ENCODE results near the gene RFLNA. TPM values are rescaled to one million over a fixed set of nuclear protein-coding genes. Genes with fewer than 3 reads are reported as not detected.

Gene RFLNA
- total RNA-seq, 1 experiment from 2014 or later, result 10.6 TPM

GRCh38 chr12:124318278-124319020, 23.6 kb downstream of the RFLNA start:
- Mint-ChIP-seq H3K27ac (peak overlapping the region; percentile 76 to 88 (median 86); a peak in 6 of 7 replicates), H3K4me3 (peak overlapping the region in 1 of 2 experiments; percentile 36; a peak in 2 of 5 replicates), H3K4me1 (peaks cover 40 to 43% of the 10 kb centered on the region in 2 experiments), H3K9me3 (peaks cover 1 to 2% of the 10 kb centered on the region in 2 experiments), H3K36me3 (ENCODE audit: insufficient read depth in 1 of 3, low read depth in 3 of 3) (peaks cover 4 to 21% (median 9%) of the 10 kb centered on the region in 3 experiments), H3K27me3 (ENCODE audit: low read depth) (peaks cover 18% of the 10 kb centered on the region)
- no peaks in the 10 kb centered on the region for H3K23me2 ChIP-seq (ENCODE audit: insufficient read length, low read depth, low read length, poor library complexity, severe bottlenecking)
- H3K27me3 ChIP-seq (ENCODE audit: insufficient read depth, low read length), result no peaks in the 10 kb centered on the region
- H4K20me1 ChIP-seq (ENCODE audit: control insufficient read depth, insufficient read depth, insufficient read length), result no peaks in the 10 kb centered on the region
- no peak overlapping the region for H2BK15ac ChIP-seq (ENCODE audit: low read depth, low read length)
- no peak overlapping the region for H3K18ac ChIP-seq (ENCODE audit: insufficient read length, low read depth, low read length)
- peak; percentile 77 for DNase-seq
- no peak overlapping the region for H3K14ac ChIP-seq (ENCODE audit: insufficient read depth, low read length)
- no peak for TF ChIP-seq CTCF (conservative IDR thresholded peaks at IDR 0.05)
- no peaks in the 10 kb centered on the region for H3K79me1 ChIP-seq (ENCODE audit: insufficient read depth, low read depth, low read length, poor library complexity, severe bottlenecking)
- H3K4me1 ChIP-seq (ENCODE audit: insufficient read depth, low read length), result peaks cover 3% of the 10 kb centered on the region; the same call in 1 of the 2 replicates
- H4K5ac ChIP-seq (ENCODE audit: insufficient read length, low read depth, low read length), result peak overlapping the region; percentile 18
- no peak overlapping the region for H2BK20ac ChIP-seq (ENCODE audit: low read depth, low read length, poor library complexity, severe bottlenecking)
- H2AK5ac ChIP-seq (ENCODE audit: insufficient read length, low read length), result no peak overlapping the region
- WGBS (ENCODE audit: extremely low coverage, insufficient read length, low lambda C conversion rate), result no CpG with 5 or more reads among the region's 25 CpGs
- H3K27ac ChIP-seq (ENCODE audit: insufficient read length, low read depth, low read length), result no peak overlapping the region
- H3K9ac ChIP-seq (ENCODE audit: extremely low read depth, insufficient read length, low read length), result no peak overlapping the region
- H4K91ac ChIP-seq (ENCODE audit: insufficient read length, low read depth, low read length), result no peak overlapping the region
- H2BK120ac ChIP-seq (ENCODE audit: low read depth, low read length, poor library complexity, severe bottlenecking), result no peak overlapping the region
- no peak overlapping the region for H3T11ph ChIP-seq (ENCODE audit: low read length)
- no peak overlapping the region for H3K4me2 ChIP-seq (ENCODE audit: insufficient read depth, insufficient read length, low read length)
- no peak overlapping the region for H2BK12ac ChIP-seq (ENCODE audit: insufficient read length, low read depth, low read length)
- no peaks in the 10 kb centered on the region for H3K79me2 ChIP-seq (ENCODE audit: insufficient read depth, low read length)
- no peak overlapping the region for H3K4ac ChIP-seq (ENCODE audit: low read depth, low read length)
- no peak overlapping the region for H3K23ac ChIP-seq (ENCODE audit: insufficient read length, low read depth, low read length)
- H2AFZ ChIP-seq (ENCODE audit: low read length), result no peak overlapping the region
- H3K56ac ChIP-seq (ENCODE audit: insufficient read length, low read depth, low read length), result no peak overlapping the region
- peaks cover 3% of the 10 kb centered on the region for H3K9me3 ChIP-seq (ENCODE audit: control insufficient read depth, low read depth, low read length)
- no peak overlapping the region for H4K8ac ChIP-seq (replicated peaks; ENCODE audit: insufficient read length, low read depth, low read length)
- H2BK5ac ChIP-seq (ENCODE audit: insufficient read length, low read length), result no peak overlapping the region
